ENCODE data around the gene NAGPA. TPM values are rescaled to one million over a fixed set of nuclear protein-coding genes. Genes with fewer than 3 reads are reported as not detected.

The NAGPA gene
- total RNA-seq, 4 donors from 2014 or later, result 42.6 to 250 (median 72.7) TPM

DNA sequence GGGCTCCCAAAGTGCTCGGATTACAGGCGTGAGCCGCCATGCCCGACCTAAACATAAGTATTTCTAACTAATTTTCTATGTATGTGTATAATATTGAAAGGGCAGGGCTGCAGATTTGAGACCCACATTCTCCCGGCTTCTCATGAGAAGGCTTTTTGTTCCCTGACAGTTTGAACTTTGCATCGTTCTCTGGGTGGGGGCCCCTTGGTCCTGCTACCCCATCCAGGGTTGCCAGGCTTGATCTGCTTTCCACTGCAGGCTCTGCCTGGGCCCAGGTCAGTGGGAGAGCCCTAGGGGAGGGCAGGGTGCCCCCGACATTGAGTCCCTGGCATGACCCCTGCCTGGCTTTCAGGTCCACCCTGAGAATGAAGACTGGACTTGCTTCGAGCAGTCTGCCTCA, 43.3 kb downstream of the NAGPA start:
- H3K27me3 ChIP-seq, result peaks cover 58% of the 10 kb centered on the region
- H3K36me3 ChIP-seq, result no peaks in the 10 kb centered on the region
- intact Hi-C loops (cut with DNase I; ENCODE audit: low total_unique reads), result no loop called here
- DNase-seq, result no peak
- H3K27ac ChIP-seq, result no peak overlapping the region
- H3K4me1 ChIP-seq, result peaks cover 0 to 5% (median 2%) of the 10 kb centered on the region in 4 donors
- WGBS, 2 donors (ENCODE audit: low coverage in 1 of 2), result 83% methylated on average over 8 of the region's 8 CpGs; no CpG with 5 or more reads in 1 of the 2 donors
- H3K9me3 ChIP-seq, result no peaks in the 10 kb centered on the region
- no peak overlapping the region for H3K4me3 ChIP-seq
- TF ChIP-seq POLR2A (IDR thresholded peaks at IDR 0.05), result no peak
- no peak for TF ChIP-seq POLR2AphosphoS5 (IDR thresholded peaks at IDR 0.05)
- TF ChIP-seq CTCF (IDR thresholded peaks at IDR 0.05), result no peak
- TF ChIP-seq EP300 (IDR thresholded peaks at IDR 0.05; ENCODE audit: low read depth), result no peak
- in situ Hi-C loops (cut with MboI; ENCODE audit: low pct_ligation_motif_present in 1 of 4, low pct_unique_long_range_greater_than_20kb in 1 of 4, low sequenced_read_pairs in 3 of 4), result no loop called here

DNA sequence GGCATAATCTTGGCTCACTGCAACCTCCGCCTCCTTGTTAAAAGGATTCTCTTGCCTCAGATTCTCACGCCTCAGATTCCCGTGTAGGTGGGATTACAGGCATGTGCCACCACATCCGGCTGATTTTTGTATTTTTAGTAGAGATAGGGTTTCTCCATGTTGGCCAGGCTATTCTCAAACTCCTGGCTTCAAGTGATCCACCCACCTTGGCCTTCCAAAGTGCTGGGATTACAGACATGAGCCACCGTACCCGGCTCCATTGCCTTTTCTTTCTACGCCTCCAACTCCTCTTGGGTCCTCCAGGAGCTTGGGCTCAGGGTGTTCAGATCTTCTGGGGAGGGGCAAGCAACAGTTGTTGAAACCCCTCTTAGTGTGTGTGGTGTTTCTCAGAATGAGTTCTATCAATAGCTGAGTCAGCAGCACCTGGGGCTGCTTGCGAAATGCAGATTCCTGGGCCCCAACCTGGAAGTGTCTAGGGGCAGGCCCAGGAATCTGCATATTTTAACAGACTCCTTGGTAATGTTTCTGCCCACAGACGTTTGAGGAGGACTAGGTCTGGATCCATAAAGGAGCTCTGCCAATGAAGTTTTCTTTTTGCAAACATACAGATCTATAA, 44.2 kb downstream of the NAGPA start:
- DNase-seq, result no peak
- Histone ChIP-seq H3K27me3 (peaks cover 60% of the 10 kb centered on the region), H3K4me1 (peaks cover 0 to 5% (median 2%) of the 10 kb centered on the region in 4 donors), H3K36me3 (no peaks in the 10 kb centered on the region), H3K4me3 (no peak overlapping the region), H3K27ac (no peak overlapping the region), H3K9me3 (no peaks in the 10 kb centered on the region)
- 85% methylated on average over 9 of the region's 9 CpGs for WGBS, 2 donors (ENCODE audit: low coverage in 1 of 2)
- TF ChIP-seq POLR2AphosphoS5 (IDR thresholded peaks at IDR 0.05), result no peak
- no peak for TF ChIP-seq CTCF (IDR thresholded peaks at IDR 0.05)
- no peak for TF ChIP-seq POLR2A (IDR thresholded peaks at IDR 0.05)
- TF ChIP-seq EP300 (IDR thresholded peaks at IDR 0.05; ENCODE audit: low read depth), result no peak
- in situ Hi-C loops (cut with MboI; ENCODE audit: low pct_ligation_motif_present in 1 of 4, low pct_unique_long_range_greater_than_20kb in 1 of 4, low sequenced_read_pairs in 3 of 4), result no loop called here
- intact Hi-C loops (cut with DNase I; ENCODE audit: low total_unique reads), result no loop called here

DNA sequence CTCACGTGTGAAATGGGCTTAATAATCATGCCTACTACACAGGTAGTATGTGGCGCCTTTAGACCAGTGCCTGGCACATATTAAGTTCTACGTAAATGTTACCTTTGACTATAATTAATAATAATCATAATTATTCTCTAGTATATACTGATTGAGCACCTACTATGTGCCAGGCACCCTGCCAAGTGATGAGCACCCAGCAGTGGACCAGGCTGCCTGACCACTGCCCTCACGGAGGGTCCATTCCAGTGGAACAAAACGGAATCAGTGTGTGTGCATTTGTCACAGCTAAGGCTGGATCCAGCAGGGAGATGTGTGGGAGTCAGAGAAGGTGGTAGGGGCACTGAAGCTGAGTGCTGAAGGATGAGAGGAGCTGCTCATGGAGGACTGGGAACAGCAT, 45.1 kb downstream of the NAGPA start:
- Histone ChIP-seq H3K27ac (no peak overlapping the region), H3K4me3 (no peak overlapping the region), H3K36me3 (no peaks in the 10 kb centered on the region), H3K9me3 (no peaks in the 10 kb centered on the region), H3K27me3 (peaks cover 60% of the 10 kb centered on the region), H3K4me1 (peaks cover 0 to 5% (median 2%) of the 10 kb centered on the region in 4 donors)
- TF ChIP-seq POLR2A (IDR thresholded peaks at IDR 0.05) (no peak), POLR2AphosphoS5 (IDR thresholded peaks at IDR 0.05) (no peak), CTCF (IDR thresholded peaks at IDR 0.05) (no peak), EP300 (IDR thresholded peaks at IDR 0.05; ENCODE audit: low read depth) (no peak)
- 82 to 83% methylated on average over 3 to 5 of the region's 5 CpGs for WGBS, 2 donors (ENCODE audit: low coverage in 1 of 2)
- in situ Hi-C loops (cut with MboI; ENCODE audit: low pct_ligation_motif_present in 1 of 4, low pct_unique_long_range_greater_than_20kb in 1 of 4, low sequenced_read_pairs in 3 of 4) (no loop called here), intact Hi-C loops (cut with DNase I; ENCODE audit: low total_unique reads) (no loop called here)
- no peak for DNase-seq

GRCh38 chr16:4987580-4988374, 46.0 kb downstream of the NAGPA start:
- in situ Hi-C loops (cut with MboI; ENCODE audit: low pct_ligation_motif_present in 1 of 4, low pct_unique_long_range_greater_than_20kb in 1 of 4, low sequenced_read_pairs in 3 of 4), result no loop called here
- Histone ChIP-seq H3K36me3 (no peaks in the 10 kb centered on the region), H3K27ac (no peak overlapping the region), H3K27me3 (peaks cover 60% of the 10 kb centered on the region), H3K4me3 (no peak overlapping the region), H3K4me1 (peaks cover 0 to 5% (median 2%) of the 10 kb centered on the region in 4 donors), H3K9me3 (no peaks in the 10 kb centered on the region)
- intact Hi-C loops (cut with DNase I; ENCODE audit: low total_unique reads), result no loop called here
- DNase-seq, result no peak
- no peak for TF ChIP-seq POLR2A (IDR thresholded peaks at IDR 0.05)
- 24% methylated on average over 57 of the region's 60 CpGs; no CpG with 5 or more reads in 1 of the 2 donors for WGBS, 2 donors (ENCODE audit: low coverage in 1 of 2)
